Measurements from ENCODE around the gene TRIM69. TPM values are rescaled to one million over a fixed set of nuclear protein-coding genes. Genes with fewer than 3 reads are reported as not detected.

TRIM69 gene
- total and polyA plus RNA-seq, 2 of the 8 experiments (the other 6 are each of a cell fraction or from before 2014, with no cell fraction given) = 4.3 to 6.2 TPM

GRCh38 chr15:44722011-44722410 is 14.3 kb upstream of the TRIM69 start:
- Histone ChIP-seq H2BK120ac (replicated peaks; ENCODE audit: low read depth, low read length) (no peak overlapping the region), H2AFZ (ENCODE audit: low read length) (no peak overlapping the region), H3K9me3 (ENCODE audit: insufficient read depth in 2 of 2, low read depth in 1 of 2, low read length in 1 of 2) (no peaks in the 10 kb centered on the region), H2BK5ac (ENCODE audit: low read depth, low read length) (no peak overlapping the region), H2AK5ac (ENCODE audit: low read depth, low read length) (no peak overlapping the region), H4K20me1 (replicated peaks in 1 of 2; ENCODE audit: control insufficient read depth in 1 of 2, insufficient read depth in 2 of 2, low read length in 2 of 2) (no peaks in the 10 kb centered on the region), H4K91ac (replicated peaks; ENCODE audit: insufficient read length, low read length) (no peak overlapping the region), H3K27ac (ENCODE audit: low read depth, low read length) (no peak overlapping the region), H4K8ac (ENCODE audit: extremely low read depth, insufficient read depth, low read length) (no peak overlapping the region), H3K56ac (replicated peaks; ENCODE audit: insufficient read length, low read depth, low read length) (no peak overlapping the region), H3K79me1 (ENCODE audit: low read depth, low read length) (no peaks in the 10 kb centered on the region), H3K36me3 (ENCODE audit: control insufficient read depth in 2 of 4, insufficient read depth in 4 of 4, low read length in 3 of 4) (peaks cover 0 to 9% (median 8%) of the 10 kb centered on the region in 4 experiments; a peak in 4 of 8 replicates), H3K14ac (ENCODE audit: insufficient read length) (no peak overlapping the region), H3K27me3 (replicated peaks in 1 of 4; ENCODE audit: control insufficient read depth in 3 of 4, extremely low read depth in 1 of 4, insufficient read depth in 3 of 4, low read length in 3 of 4) (no peaks in the 10 kb centered on the region), H3K4ac (replicated peaks; ENCODE audit: insufficient read length, low read depth, low read length) (no peak overlapping the region), H2BK20ac (ENCODE audit: low read length) (no peak overlapping the region), H2BK15ac (ENCODE audit: low read length) (no peak overlapping the region), H2BK12ac (ENCODE audit: low read depth, low read length) (no peak overlapping the region), H3K18ac (ENCODE audit: extremely low read depth, low read length) (no peak overlapping the region), H3K23ac (ENCODE audit: insufficient read length) (no peak overlapping the region), H3K4me1 (replicated peaks in 1 of 4; ENCODE audit: control insufficient read depth in 3 of 4, insufficient read depth in 4 of 4, low read length in 3 of 4) (peaks cover 0 to 7% (median 4%) of the 10 kb centered on the region in 4 experiments; a peak in 4 of 7 replicates), H3K9ac (replicated peaks in 1 of 4; ENCODE audit: extremely low read depth in 1 of 4, low read depth in 3 of 4, low read length in 3 of 4) (no peak overlapping the region), H3K4me3 (ENCODE audit: extremely low read depth in 1 of 4, insufficient read depth in 2 of 4, low read depth in 3 of 4, low read length in 4 of 4) (no peak overlapping the region), H3K4me2 (ENCODE audit: insufficient read depth in 1 of 2, low read depth in 2 of 2, low read length in 2 of 2) (no peak overlapping the region), H3K79me2 (ENCODE audit: control insufficient read depth in 1 of 2, insufficient read depth in 2 of 2, low read length in 2 of 2) (no peaks in the 10 kb centered on the region), H3K23me2 (ENCODE audit: low read depth, low read length) (no peaks in the 10 kb centered on the region), H4K5ac (ENCODE audit: insufficient read length, low read depth, low read length) (no peak overlapping the region)
- DNase-seq (ENCODE audit: low read depth in 1 of 2, low spot score in 2 of 2) (no peak), FAIRE-seq (no peak)
- WGBS, 2 experiments (ENCODE audit: extremely low coverage in 1 of 2, insufficient coverage in 1 of 2, insufficient read length in 1 of 2, insufficient replicate concordance in 2 of 2, low coverage in 1 of 2, low lambda C conversion rate in 2 of 2, missing lambda C conversion rate in 1 of 2) = 81% methylated on average over 2 of the region's 2 CpGs; no CpG with 5 or more reads in 1 of the 2 experiments
- CTCF ChIA-PET (ENCODE audit: partially characterized antibody) = interaction anchor here (1.1 to 2.2 kb wide), 3 partner anchors 8 to 17 kb away, joined by 5 to 10 read pairs (median 5); no protein-coding TSS in a partner anchor
- POLR2A ChIA-PET (ENCODE audit: partially characterized antibody) = interaction anchor here (0.9 to 2.7 kb wide), 2 partner anchors 8 to 10 kb away, joined by 3 to 14 read pairs; partner anchors contain the start of genes B2M and PATL2
- TF ChIP-seq GTF2F1 (IDR thresholded peaks at IDR 0.05; ENCODE audit: borderline replicate concordance, low read depth, low read length) (no peak), TAF1 (IDR thresholded peaks at IDR 0.05; ENCODE audit: low read depth, low read length) (no peak), TEAD4 (IDR thresholded peaks at IDR 0.05; ENCODE audit: low read depth, low read length) (no peak), HDAC2 (IDR thresholded peaks at IDR 0.05; ENCODE audit: borderline replicate concordance in 1 of 2, low read depth in 2 of 2, low read length in 2 of 2) (no peak), SRF (IDR thresholded peaks at IDR 0.05; ENCODE audit: low read depth, low read length) (no peak), SIX5 (IDR thresholded peaks at IDR 0.05; ENCODE audit: low read depth, low read length) (no peak), CHD2 (IDR thresholded peaks at IDR 0.05; ENCODE audit: low read length) (no peak), JUN (IDR thresholded peaks at IDR 0.05; ENCODE audit: low read depth, low read length) (no peak), POLR2A (IDR thresholded peaks at IDR 0.05; ENCODE audit: control extremely low read depth in 1 of 2, low read depth in 2 of 2, low read length in 2 of 2) (no peak), SUZ12 (IDR thresholded peaks at IDR 0.05; ENCODE audit: low read length) (no peak), PHF8 (conservative IDR thresholded peaks at IDR 0.05; ENCODE audit: low read depth, low read length) (no peak), TAF7 (optimal IDR thresholded peaks at IDR 0.05; ENCODE audit: borderline replicate concordance, low read depth, low read length) (no peak), SIN3A (conservative IDR thresholded peaks at IDR 0.05 in 1 of 2, IDR thresholded peaks at IDR 0.05 in 1 of 2; ENCODE audit: low read depth in 1 of 2, low read length in 2 of 2) (no peak), EP300 (IDR thresholded peaks at IDR 0.05; ENCODE audit: borderline replicate concordance in 1 of 2, low read depth in 2 of 2, low read length in 2 of 2) (no peak)

All from H1 (cell line).